SK-N-SH (cell line): ENCODE measurements around the gene INTS6L. TPM values are rescaled to one million over a fixed set of nuclear protein-coding genes. Genes with fewer than 3 reads are reported as not detected.

Experiments used
- CTCF ChIA-PET: fragments of 300-600, 350-600 bp; formaldehyde crosslinking; extraction: SDS; loops from one replicate; lab custom pipeline; 2021; lab: Yijun Ruan, JAX
- POLR2A ChIA-PET: fragments of 350-600 bp; sonication (Branson Sonifier 250); formaldehyde crosslinking; extraction: SDS; loops from one replicate; lab custom pipeline; 2020; ENCODE audit warnings: antibody characterized with exemption, inconsistent platforms; lab: Yijun Ruan, JAX
- DNase-seq: peaks from one replicate; pipeline ENCODE4 v3.0.0; 2012
- H2AFZ ChIP-seq: fragments of 200-600 bp; sonication (generic); 2 replicates; pipeline ENCODE4 v1.8.1; 2016; ENCODE audit warnings: antibody characterized with exemption, mild to moderate bottlenecking, low read depth
- H3F3A ChIP-seq: fragments of 200-600 bp; sonication (generic); replicated peaks from 2 replicates; pipeline ENCODE3; 2016; ENCODE audit warnings: antibody characterized with exemption, mild to moderate bottlenecking; ENCODE audit not compliant: insufficient read depth
- H3K27ac ChIP-seq, 2 experiments: fragments of 200-500 bp in 1 of 2; fragments of 200-600 bp in 1 of 2; sonication (Bioruptor generic) in 1 of 2; sonication (generic), shearing (Covaris generic) in 1 of 2; 2 replicates each; pipeline versions ENCODE4 v1.5.1 to v1.6.1; 2014 to 2016; ENCODE audit warnings: low read depth in 2 of 2, inconsistent platforms in 1 of 2, low read length in 1 of 2, mild to moderate bottlenecking in 1 of 2, mixed read lengths in 1 of 2
- H3K27me3 ChIP-seq: fragments of 200-600 bp; sonication (generic), shearing (Covaris generic); 2 replicates; pipeline ENCODE4 v1.6.1; 2016; ENCODE audit warnings: mixed run types; ENCODE audit not compliant: insufficient read depth
- H3K36me3 ChIP-seq, 2 experiments: fragments of 200-500 bp in 1 of 2; fragments of 200-600 bp in 1 of 2; sonication (Bioruptor generic) in 1 of 2; sonication (generic) in 1 of 2; replicated peaks in 1 of 2; 2 replicates each; pipeline versions ENCODE3 to v1.5.1; 2014 to 2016; ENCODE audit warnings: low read length in 1 of 2, mild to moderate bottlenecking in 1 of 2; ENCODE audit not compliant: insufficient read depth in 2 of 2, control insufficient read depth in 1 of 2
- H3K4me1 ChIP-seq, 2 experiments: fragments of 200-500 bp in 1 of 2; fragments of 200-600 bp in 1 of 2; sonication (Bioruptor generic) in 1 of 2; sonication (generic), shearing (Covaris generic) in 1 of 2; 2 replicates each; pipeline versions ENCODE4 v1.5.1 to v1.6.1; 2014 to 2016; ENCODE audit warnings: low read depth in 1 of 2, low read length in 1 of 2, mixed run types in 1 of 2; ENCODE audit not compliant: insufficient read depth in 2 of 2, control insufficient read depth in 1 of 2
- H3K4me2 ChIP-seq: fragments of 200-600 bp; sonication (generic), shearing (Covaris generic); 2 replicates; pipeline ENCODE4 v1.6.1; 2017; ENCODE audit warnings: mixed run types
- H3K4me3 ChIP-seq, 2 experiments: fragments of 200-500 bp in 1 of 2; fragments of 200-600 bp in 1 of 2; sonication (Bioruptor generic) in 1 of 2; sonication (generic), shearing (Covaris generic) in 1 of 2; 2 replicates each; pipeline versions ENCODE4 v1.5.1 to v1.8.1; 2014 to 2016; ENCODE audit warnings: low read depth in 2 of 2, inconsistent platforms in 1 of 2, low read length in 1 of 2, mild to moderate bottlenecking in 1 of 2, mixed read lengths in 1 of 2, moderate library complexity in 1 of 2
- H3K79me2 ChIP-seq: fragments of 200-600 bp; sonication (generic); 2 replicates; pipeline ENCODE4 v1.8.1; 2017; ENCODE audit warnings: mild to moderate bottlenecking; ENCODE audit not compliant: insufficient read depth
- H3K9ac ChIP-seq: fragments of 200-600 bp; sonication (generic); 2 replicates; pipeline ENCODE4 v1.6.1; 2017; ENCODE audit warnings: mixed run types
- H3K9me2 ChIP-seq: fragments of 200-600 bp; sonication (generic); 2 replicates; pipeline ENCODE4 v1.6.1; 2017; ENCODE audit warnings: mixed run types
- H3K9me3 ChIP-seq: fragments of 200-600 bp; sonication (generic); 2 replicates; pipeline ENCODE4 v1.6.1; 2017; ENCODE audit warnings: mixed run types, mild to moderate bottlenecking, moderate library complexity
- H4K20me1 ChIP-seq: fragments of 200-600 bp; sonication (generic); 2 replicates; pipeline ENCODE4 v1.6.1; 2017; ENCODE audit warnings: mild to moderate bottlenecking, mixed run types; ENCODE audit not compliant: insufficient read depth
- EZH2phosphoT487 ChIP-seq: fragments of 200-600 bp; sonication (generic); IDR thresholded peaks from 2 replicates; pipeline ENCODE4 v1.6.1; 2017; ENCODE audit warnings: low read depth, mixed run types, mild to moderate bottlenecking, antibody characterized with exemption, moderate library complexity, borderline replicate concordance
- FOSL2 ChIP-seq: IDR thresholded peaks from 2 replicates; pipeline ENCODE4 v1.4.0; 2012; ENCODE audit warnings: low read depth, mild to moderate bottlenecking, moderate library complexity, borderline replicate concordance
- FOXJ3 ChIP-seq: sonication (generic); formaldehyde crosslinking; IDR thresholded peaks from 2 replicates; pipeline ENCODE4 v1.5.1; 2020; ENCODE audit warnings: mild to moderate bottlenecking, missing genetic modification reagents
- GABPA ChIP-seq: IDR thresholded peaks from 2 replicates; pipeline ENCODE4 v1.4.0; 2012; ENCODE audit warnings: low read depth, mild to moderate bottlenecking
- GATA2 ChIP-seq: sonication (generic); formaldehyde crosslinking; IDR thresholded peaks from 2 replicates; pipeline ENCODE4 v1.5.0; 2020; ENCODE audit warnings: mild to moderate bottlenecking, missing genetic modification reagents
- JUND ChIP-seq: IDR thresholded peaks from 2 replicates; pipeline ENCODE4 v1.4.0; 2012
- MEF2A ChIP-seq: IDR thresholded peaks from 2 replicates; pipeline ENCODE4 v1.4.0; 2012; ENCODE audit warnings: low read depth, borderline replicate concordance
- POLR2AphosphoS5 ChIP-seq: IDR thresholded peaks from 2 replicates; pipeline ENCODE4 v1.6.1; 2012; ENCODE audit warnings: low read depth, low read length
- RAD21 ChIP-seq: IDR thresholded peaks from 2 replicates; pipeline ENCODE4 v1.6.1; 2012; ENCODE audit warnings: mild to moderate bottlenecking, low read length
- RFX5 ChIP-seq: IDR thresholded peaks from 2 replicates; pipeline ENCODE4 v1.6.1; 2012; ENCODE audit warnings: mild to moderate bottlenecking, improper control_type of control experiment, low read length
- RXRA ChIP-seq: IDR thresholded peaks from 2 replicates; pipeline ENCODE4 v1.4.0; 2012; ENCODE audit warnings: low read depth, mild to moderate bottlenecking, borderline replicate concordance
- SIN3A ChIP-seq: IDR thresholded peaks from 2 replicates; pipeline ENCODE4 v1.6.1; 2012; ENCODE audit warnings: low read depth, mild to moderate bottlenecking, low read length, moderate library complexity, borderline replicate concordance
- SMC3 ChIP-seq: IDR thresholded peaks from 2 replicates; pipeline ENCODE4 v1.6.1; 2012; ENCODE audit warnings: low read depth, low read length, improper control_type of control experiment
- YY1 ChIP-seq: IDR thresholded peaks from 2 replicates; pipeline ENCODE4 v1.4.0; 2012; ENCODE audit warnings: low read depth, mild to moderate bottlenecking
- WGBS: methylation state at CpG from one replicate; pipeline ENCODE4 v1.1.6; 2017; ENCODE audit warnings: low lambda C conversion rate; 5-methylcytosine and 5-hydroxymethylcytosine counted together
- polyA plus RNA-seq, 3 experiments: library from polyadenylated mRNA; depleted of rRNA; stranded (reverse); fragments of >200 nt; gene quantifications; 2 replicates each; pipeline ENCODE4 v1.2.3, GENCODE V29; 2012
- TF ChIP-seq, protein P1 (sequence below): IDR thresholded peaks from 2 replicates; pipeline ENCODE4 v1.4.0; 2012; ENCODE audit warnings: low read depth
- TF ChIP-seq, protein P2 (sequence below): fragments of 200-600 bp; sonication (generic); IDR thresholded peaks from 2 replicates; pipeline ENCODE4 v1.6.1; 2017; ENCODE audit warnings: antibody characterized with exemption, mild to moderate bottlenecking, moderate library complexity
- TF ChIP-seq, protein P3 (sequence below): IDR thresholded peaks from 2 replicates; pipeline ENCODE4 v1.6.1; 2012; ENCODE audit warnings: mild to moderate bottlenecking, low read depth, low read length, moderate library complexity

INTS6L gene
- polyA plus RNA-seq, 1 of the 3 experiments (the other 2 are of a cell fraction): 2.0 TPM

DNA sequence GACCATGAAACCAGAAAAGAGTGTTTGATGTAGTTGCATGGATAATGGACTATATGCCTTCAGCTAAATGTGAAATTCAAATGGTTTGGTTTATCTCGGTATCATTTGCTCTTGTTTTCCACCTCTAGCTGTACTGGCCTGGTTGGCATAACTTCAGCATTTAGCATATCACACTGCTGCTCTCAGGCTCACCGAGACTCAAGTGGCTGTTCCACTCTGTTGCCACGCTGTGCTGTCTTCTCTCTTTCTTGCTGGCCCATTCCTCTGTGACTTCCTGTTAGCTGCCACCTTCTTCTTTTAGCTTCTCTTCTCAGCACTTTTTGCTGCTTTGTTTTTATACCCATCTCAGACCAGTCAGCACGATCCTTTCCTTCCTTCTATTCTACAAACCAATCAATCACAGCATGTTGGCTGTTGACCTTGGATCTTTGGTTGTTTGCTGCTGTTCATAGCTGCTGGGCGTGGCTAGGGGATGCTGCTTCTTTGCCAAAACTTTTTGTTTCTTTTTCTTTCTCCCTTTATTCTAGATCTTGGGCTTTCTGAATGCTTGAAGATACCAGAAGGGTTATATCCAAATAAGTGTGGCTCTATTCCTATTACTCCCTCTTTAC is 24.0 kb downstream of the INTS6L start:
- no peak for DNase-seq
- Histone ChIP-seq H3K27ac (no peak overlapping the region), H3K9ac (no peak overlapping the region), H3K4me1 (no peaks in the 10 kb centered on the region), H3K36me3 (no peaks in the 10 kb centered on the region), H3K79me2 (no peaks in the 10 kb centered on the region), H3K27me3 (no peaks in the 10 kb centered on the region), H3K9me3 (no peaks in the 10 kb centered on the region), H2AFZ (no peak overlapping the region), H3K9me2 (no peaks in the 10 kb centered on the region; the same call in 1 of the 2 replicates), H4K20me1 (no peaks in the 10 kb centered on the region), H3K4me3 (no peak overlapping the region), H3F3A (no peaks in the 10 kb centered on the region), H3K4me2 (no peak overlapping the region)
- POLR2A ChIA-PET: no interaction called here
- TF ChIP-seq, protein P1, sequence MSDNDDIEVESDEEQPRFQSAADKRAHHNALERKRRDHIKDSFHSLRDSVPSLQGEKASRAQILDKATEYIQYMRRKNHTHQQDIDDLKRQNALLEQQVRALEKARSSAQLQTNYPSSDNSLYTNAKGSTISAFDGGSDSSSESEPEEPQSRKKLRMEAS: no peak
- TF ChIP-seq SIN3A (no peak), SMC3 (no peak), FOXJ3 (CRISPR knock-in tag) (no peak), RFX5 (no peak), JUND (no peak), POLR2AphosphoS5 (no peak), GATA2 (CRISPR knock-in tag) (no peak), RAD21 (no peak)
- CTCF ChIA-PET: interaction anchor here (0.7 to 1.8 kb wide), 5 partner anchors 12 to 52 kb away, joined by 3 to 5 read pairs (median 4); no protein-coding TSS in a partner anchor
- 34% methylated on average over 5 of the region's 5 CpGs for WGBS

DNA sequence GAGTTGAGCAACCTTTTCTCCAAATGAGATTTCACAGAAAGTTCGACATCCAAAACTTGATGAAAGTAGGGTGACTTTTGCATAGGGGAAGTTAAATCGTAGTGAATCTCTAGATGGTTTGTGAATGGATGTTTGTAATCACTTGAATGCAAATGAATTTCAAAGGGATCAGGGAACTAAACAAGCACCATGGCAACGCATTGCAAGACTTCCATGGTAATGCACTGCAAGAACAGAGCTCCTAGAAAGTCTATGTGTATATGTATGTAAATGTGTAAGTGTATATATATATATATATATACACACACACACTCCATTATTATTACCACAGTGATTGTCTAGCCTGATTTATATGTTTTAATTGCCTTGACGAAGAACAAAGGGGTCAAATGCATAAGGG is 27.3 kb downstream of the INTS6L start:
- no peaks in the 10 kb centered on the region for H3K36me3 ChIP-seq
- TF ChIP-seq POLR2AphosphoS5 (no peak), YY1 (no peak), RXRA (no peak), FOSL2 (no peak), EZH2phosphoT487 (no peak), MEF2A (no peak), GABPA (no peak), SIN3A (no peak)
- TF ChIP-seq, protein P2, sequence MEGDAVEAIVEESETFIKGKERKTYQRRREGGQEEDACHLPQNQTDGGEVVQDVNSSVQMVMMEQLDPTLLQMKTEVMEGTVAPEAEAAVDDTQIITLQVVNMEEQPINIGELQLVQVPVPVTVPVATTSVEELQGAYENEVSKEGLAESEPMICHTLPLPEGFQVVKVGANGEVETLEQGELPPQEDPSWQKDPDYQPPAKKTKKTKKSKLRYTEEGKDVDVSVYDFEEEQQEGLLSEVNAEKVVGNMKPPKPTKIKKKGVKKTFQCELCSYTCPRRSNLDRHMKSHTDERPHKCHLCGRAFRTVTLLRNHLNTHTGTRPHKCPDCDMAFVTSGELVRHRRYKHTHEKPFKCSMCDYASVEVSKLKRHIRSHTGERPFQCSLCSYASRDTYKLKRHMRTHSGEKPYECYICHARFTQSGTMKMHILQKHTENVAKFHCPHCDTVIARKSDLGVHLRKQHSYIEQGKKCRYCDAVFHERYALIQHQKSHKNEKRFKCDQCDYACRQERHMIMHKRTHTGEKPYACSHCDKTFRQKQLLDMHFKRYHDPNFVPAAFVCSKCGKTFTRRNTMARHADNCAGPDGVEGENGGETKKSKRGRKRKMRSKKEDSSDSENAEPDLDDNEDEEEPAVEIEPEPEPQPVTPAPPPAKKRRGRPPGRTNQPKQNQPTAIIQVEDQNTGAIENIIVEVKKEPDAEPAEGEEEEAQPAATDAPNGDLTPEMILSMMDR: no peak
- TF ChIP-seq, protein P3, sequence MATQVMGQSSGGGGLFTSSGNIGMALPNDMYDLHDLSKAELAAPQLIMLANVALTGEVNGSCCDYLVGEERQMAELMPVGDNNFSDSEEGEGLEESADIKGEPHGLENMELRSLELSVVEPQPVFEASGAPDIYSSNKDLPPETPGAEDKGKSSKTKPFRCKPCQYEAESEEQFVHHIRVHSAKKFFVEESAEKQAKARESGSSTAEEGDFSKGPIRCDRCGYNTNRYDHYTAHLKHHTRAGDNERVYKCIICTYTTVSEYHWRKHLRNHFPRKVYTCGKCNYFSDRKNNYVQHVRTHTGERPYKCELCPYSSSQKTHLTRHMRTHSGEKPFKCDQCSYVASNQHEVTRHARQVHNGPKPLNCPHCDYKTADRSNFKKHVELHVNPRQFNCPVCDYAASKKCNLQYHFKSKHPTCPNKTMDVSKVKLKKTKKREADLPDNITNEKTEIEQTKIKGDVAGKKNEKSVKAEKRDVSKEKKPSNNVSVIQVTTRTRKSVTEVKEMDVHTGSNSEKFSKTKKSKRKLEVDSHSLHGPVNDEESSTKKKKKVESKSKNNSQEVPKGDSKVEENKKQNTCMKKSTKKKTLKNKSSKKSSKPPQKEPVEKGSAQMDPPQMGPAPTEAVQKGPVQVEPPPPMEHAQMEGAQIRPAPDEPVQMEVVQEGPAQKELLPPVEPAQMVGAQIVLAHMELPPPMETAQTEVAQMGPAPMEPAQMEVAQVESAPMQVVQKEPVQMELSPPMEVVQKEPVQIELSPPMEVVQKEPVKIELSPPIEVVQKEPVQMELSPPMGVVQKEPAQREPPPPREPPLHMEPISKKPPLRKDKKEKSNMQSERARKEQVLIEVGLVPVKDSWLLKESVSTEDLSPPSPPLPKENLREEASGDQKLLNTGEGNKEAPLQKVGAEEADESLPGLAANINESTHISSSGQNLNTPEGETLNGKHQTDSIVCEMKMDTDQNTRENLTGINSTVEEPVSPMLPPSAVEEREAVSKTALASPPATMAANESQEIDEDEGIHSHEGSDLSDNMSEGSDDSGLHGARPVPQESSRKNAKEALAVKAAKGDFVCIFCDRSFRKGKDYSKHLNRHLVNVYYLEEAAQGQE: no peak

More for the DNA sequence above, 27.3 kb downstream of the INTS6L start:
- Histone ChIP-seq H3K9me2 (no peaks in the 10 kb centered on the region; the same call in 1 of the 2 replicates), H3K9me3 (no peaks in the 10 kb centered on the region), H3K79me2 (no peaks in the 10 kb centered on the region), H3K27ac (no peak overlapping the region), H4K20me1 (no peaks in the 10 kb centered on the region), H3K27me3 (no peaks in the 10 kb centered on the region), H3K9ac (no peak overlapping the region), H3K4me3 (no peak overlapping the region), H2AFZ (no peak overlapping the region), H3K4me2 (no peak overlapping the region), H3F3A (no peaks in the 10 kb centered on the region), H3K4me1 (no peaks in the 10 kb centered on the region)
- 31% methylated on average over 4 of the region's 4 CpGs for WGBS
- POLR2A ChIA-PET: no interaction called here
- CTCF ChIA-PET: interaction anchor here (0.9 kb wide), 1 partner anchor 49 kb away, joined by 3 read pairs; no protein-coding TSS in a partner anchor
- DNase-seq: no peak
